Measurements from ENCODE around the gene MAB21L4. TPM values are rescaled to one million over a fixed set of nuclear protein-coding genes. Genes with fewer than 3 reads are reported as not detected.
"Not testable (repeated sequence)": the region's sequence is repeated elsewhere in the genome, so short reads cannot be mapped to it uniquely, and the experiment has no call there.

Gene MAB21L4
- total RNA-seq, 2 experiments from 2014 or later = not detected

GRCh38 chr2:240850756-240851077 is 45.2 kb downstream of the MAB21L4 start:
- no peaks in the 10 kb centered on the region for H3K36me3 Mint-ChIP-seq (ENCODE audit: low read depth)
- no peaks in the 10 kb centered on the region for H3K27me3 Mint-ChIP-seq
- POLR2A ChIA-PET = no interaction called here
- no peak for ATAC-seq
- no peak overlapping the region for H3K27ac Mint-ChIP-seq
- peaks cover 5% of the 10 kb centered on the region for H3K9me3 Mint-ChIP-seq
- CTCF ChIA-PET = interaction anchor here (0.6 to 2.3 kb wide), 19 partner anchors 10 to 837 kb away, joined by 3 to 23 read pairs (median 3); partner anchors contain the start of gene KIF1A
- H3K4me3 Mint-ChIP-seq = no peak overlapping the region
- H3K4me1 Mint-ChIP-seq (ENCODE audit: low read depth) = no peaks in the 10 kb centered on the region
- intact Hi-C loops (cut with micrococcal nuclease) = no loop called here
- DNase-seq = no peak
- no peak for TF ChIP-seq CTCF (IDR thresholded peaks at IDR 0.05)

DNA sequence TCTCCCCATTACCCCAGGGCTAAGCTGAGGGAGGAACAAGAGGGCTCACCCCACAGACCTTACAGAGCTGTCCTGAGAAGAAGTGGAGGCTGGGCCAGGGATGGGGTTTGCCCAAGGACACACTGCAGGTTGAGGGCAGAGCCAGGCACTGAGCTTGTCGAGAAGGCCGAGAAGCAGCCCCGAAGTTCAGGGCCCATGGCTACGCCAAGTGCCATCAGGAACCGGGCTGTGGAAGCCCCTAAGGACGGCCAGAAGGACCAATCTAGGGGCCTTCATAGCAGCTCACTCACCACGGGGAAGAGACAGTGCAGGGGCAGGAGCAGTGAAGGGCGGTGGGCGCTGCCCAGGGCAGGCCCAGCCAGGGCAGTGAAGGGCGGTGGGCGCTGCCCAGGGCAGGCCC is 45.9 kb downstream of the MAB21L4 start:
- H3K27me3 Mint-ChIP-seq = no peaks in the 10 kb centered on the region
- peaks cover 7% of the 10 kb centered on the region for H3K9me3 Mint-ChIP-seq
- H3K4me1 Mint-ChIP-seq (ENCODE audit: low read depth) = no peaks in the 10 kb centered on the region
- ATAC-seq = no peak
- no peak for DNase-seq
- intact Hi-C loops (cut with micrococcal nuclease) = no loop called here
- H3K27ac Mint-ChIP-seq = no peak overlapping the region
- TF ChIP-seq CTCF (IDR thresholded peaks at IDR 0.05) = no peak
- H3K4me3 Mint-ChIP-seq = no peak overlapping the region
- ChIA-PET POLR2A (interaction anchor here (0.6 kb wide), 1 partner anchor 225 kb away, joined by 3 read pairs; the partner anchor contains the start of gene GPR35), CTCF (no interaction called here)
- H3K36me3 Mint-ChIP-seq (ENCODE audit: low read depth) = no peaks in the 10 kb centered on the region

GRCh38 chr2:240848900-240849680 is 46.9 kb downstream of the MAB21L4 start:
- POLR2A ChIA-PET = interaction anchor here (0.6 kb wide), 1 partner anchor 331 kb away, joined by 3 read pairs; no protein-coding TSS in a partner anchor
- Mint-ChIP-seq H3K27ac (no peak overlapping the region), H3K36me3 (ENCODE audit: low read depth) (no peaks in the 10 kb centered on the region), H3K4me3 (no peak overlapping the region), H3K4me1 (ENCODE audit: low read depth) (no peaks in the 10 kb centered on the region), H3K27me3 (no peaks in the 10 kb centered on the region), H3K9me3 (peaks cover 4% of the 10 kb centered on the region)
- intact Hi-C loops (cut with micrococcal nuclease) = no loop called here
- no peak for ATAC-seq
- CTCF ChIA-PET = no interaction called here
- no peak for TF ChIP-seq CTCF (IDR thresholded peaks at IDR 0.05)
- no peak for DNase-seq

DNA sequence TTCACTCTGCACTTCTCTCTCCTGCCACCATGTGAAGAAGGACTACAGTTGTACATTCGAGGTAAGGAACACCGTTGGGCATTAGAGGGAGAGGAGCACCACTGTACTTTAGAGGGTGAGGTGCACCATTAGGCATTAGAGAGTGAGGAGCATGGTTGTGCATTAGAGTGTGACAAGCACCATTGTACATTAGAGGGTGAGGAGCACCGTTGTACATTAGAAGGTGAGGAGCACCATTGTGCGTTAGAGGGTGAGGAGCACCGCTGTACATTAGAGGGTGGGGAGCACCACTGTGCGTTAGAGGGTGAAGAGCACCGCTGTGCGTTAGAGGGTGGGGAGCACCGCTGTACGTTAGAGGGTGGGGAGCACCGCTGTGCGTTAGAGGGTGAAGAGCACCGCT is 48.1 kb downstream of the MAB21L4 start:
- peaks cover 3% of the 10 kb centered on the region for H3K9me3 Mint-ChIP-seq
- H3K4me3 Mint-ChIP-seq = no peak overlapping the region
- DNase-seq (no peak), ATAC-seq (no peak)
- no peak overlapping the region for H3K27ac Mint-ChIP-seq
- intact Hi-C loops (cut with micrococcal nuclease) = no loop called here
- no peaks in the 10 kb centered on the region for H3K27me3 Mint-ChIP-seq
- H3K36me3 Mint-ChIP-seq (ENCODE audit: low read depth) = no peaks in the 10 kb centered on the region
- POLR2A ChIA-PET = interaction anchor here (1.3 kb wide), 1 partner anchor 14 kb away, joined by 3 read pairs; no protein-coding TSS in a partner anchor
- no peak for TF ChIP-seq CTCF (IDR thresholded peaks at IDR 0.05)
- CTCF ChIA-PET = no interaction called here
- H3K4me1 Mint-ChIP-seq (ENCODE audit: low read depth) = no peaks in the 10 kb centered on the region

GRCh38 chr2:240846873-240847595 is 48.9 kb downstream of the MAB21L4 start:
- Mint-ChIP-seq H3K27ac (no peak overlapping the region), H3K27me3 (no peaks in the 10 kb centered on the region), H3K36me3 (ENCODE audit: low read depth) (no peaks in the 10 kb centered on the region), H3K9me3 (peaks cover 3% of the 10 kb centered on the region), H3K4me1 (ENCODE audit: low read depth) (no peaks in the 10 kb centered on the region), H3K4me3 (no peak overlapping the region)
- no peak for DNase-seq
- ChIA-PET POLR2A (interaction anchor here (1.3 kb wide), 1 partner anchor 13 kb away, joined by 3 read pairs; no protein-coding TSS in a partner anchor), CTCF (interaction anchor here (0.8 to 1.3 kb wide), 2 partner anchors 69 to 143 kb away, joined by 3 read pairs; no protein-coding TSS in a partner anchor)
- no peak for TF ChIP-seq CTCF (IDR thresholded peaks at IDR 0.05)
- ATAC-seq = no peak
- intact Hi-C loops (cut with micrococcal nuclease) = no loop called here

DNA sequence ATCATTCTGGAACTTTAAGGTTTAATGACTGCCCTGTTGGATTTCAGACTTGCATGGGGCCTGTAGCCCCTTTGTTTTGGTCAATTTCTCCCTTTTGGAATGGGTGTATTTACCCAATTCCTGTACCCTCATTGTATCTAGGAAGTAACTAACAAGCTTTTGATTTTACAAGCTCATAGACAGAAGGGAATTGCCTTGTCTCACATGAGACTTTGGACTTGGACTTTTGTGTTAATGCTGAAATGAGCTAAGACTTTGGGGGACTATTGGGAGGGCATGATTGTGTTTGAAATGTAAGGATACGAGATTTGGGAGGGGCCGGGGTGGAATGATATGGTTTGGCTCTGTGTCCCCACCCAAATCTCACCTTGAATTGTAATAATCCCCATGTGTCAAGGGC is 49.6 kb downstream of the MAB21L4 start:
- DNase-seq; intact Hi-C loops (cut with micrococcal nuclease); H3K4me3 Mint-ChIP-seq; H3K9me3 Mint-ChIP-seq; H3K27ac Mint-ChIP-seq; H3K27me3 Mint-ChIP-seq; ATAC-seq; H3K36me3 Mint-ChIP-seq (ENCODE audit: low read depth); H3K4me1 Mint-ChIP-seq (ENCODE audit: low read depth): not testable (repeated sequence)
- POLR2A ChIA-PET = interaction anchor here (1.3 kb wide), 1 partner anchor 12 kb away, joined by 3 read pairs; no protein-coding TSS in a partner anchor
- CTCF ChIA-PET = interaction anchor here (0.8 to 1.3 kb wide), 3 partner anchors 69 to 332 kb away, joined by 3 to 5 read pairs (median 3); no protein-coding TSS in a partner anchor
